CD8-positive, alpha-beta memory T cell (primary cell): ENCODE data around the gene TMEM192. TPM values are rescaled to one million over a fixed set of nuclear protein-coding genes. Genes with fewer than 3 reads are reported as not detected.
"Not testable (repeated sequence)": the region's sequence is repeated elsewhere in the genome, so short reads cannot be mapped to it uniquely, and the experiment has no call there.

Source experiments
- CTCF ChIA-PET: fragments of 350-600 bp; sonication (Branson Sonifier 250); formaldehyde crosslinking; loops from one replicate; lab custom pipeline; 2021; ENCODE audit warnings: antibody characterized with exemption; lab: Charles Lee
- POLR2A ChIA-PET: fragments of 350-600 bp; sonication (Branson Sonifier 250); formaldehyde crosslinking; loops from one replicate; lab custom pipeline; 2021; ENCODE audit warnings: antibody characterized with exemption; lab: Charles Lee
- DNase-seq, 5 donors: peaks; one replicate each; pipeline versions ENCODE4 v3.0.0 to v3.0.0-alpha.2; 2020 to 2022; ENCODE audit warnings: mixed read lengths in 1 of 5
- H3K27ac ChIP-seq: one replicate; pipeline ENCODE4 v1.7.0; 2013; ENCODE audit warnings: low read depth, mild to moderate bottlenecking, low read length, moderate library complexity
- H3K27me3 ChIP-seq: 2 replicates; pipeline ENCODE4 v1.7.0; 2013; ENCODE audit warnings: low read length, mild to moderate bottlenecking; ENCODE audit not compliant: insufficient read depth, poor library complexity, severe bottlenecking
- H3K36me3 ChIP-seq: 2 replicates; pipeline ENCODE4 v1.7.0; 2013; ENCODE audit warnings: mild to moderate bottlenecking, low read length, moderate library complexity; ENCODE audit not compliant: insufficient read depth
- H3K4me1 ChIP-seq: 2 replicates; pipeline ENCODE4 v1.7.0; 2013; ENCODE audit warnings: mild to moderate bottlenecking, low read length, moderate library complexity; ENCODE audit not compliant: insufficient read depth
- H3K4me3 ChIP-seq: 2 replicates; pipeline ENCODE4 v1.7.0; 2013; ENCODE audit warnings: mild to moderate bottlenecking, low read length
- H3K9me3 ChIP-seq: 2 replicates; pipeline ENCODE4 v1.7.0; 2013; ENCODE audit warnings: mild to moderate bottlenecking, low read length
- H3K27ac Mint-ChIP-seq, 8 donors: one replicate each; pipeline ENCODE4 v1.8.0; 2020 to 2021; ENCODE audit warnings: mixed read lengths in 8 of 8, mild to moderate bottlenecking in 6 of 8, inconsistent platforms in 3 of 8, moderate library complexity in 3 of 8
- H3K27me3 Mint-ChIP-seq, 2 donors: one replicate each; pipeline ENCODE4 v1.8.0; 2020 to 2021; ENCODE audit warnings: mixed read lengths in 2 of 2, mild to moderate bottlenecking in 1 of 2, moderate library complexity in 1 of 2
- H3K36me3 Mint-ChIP-seq, 3 donors: one replicate each; pipeline ENCODE4 v1.8.0; 2020 to 2021; ENCODE audit warnings: mixed read lengths in 3 of 3, inconsistent platforms in 1 of 3, mild to moderate bottlenecking in 1 of 3
- H3K4me1 Mint-ChIP-seq, 3 donors: one replicate each; pipeline ENCODE4 v1.8.0; 2020 to 2021; ENCODE audit warnings: mixed read lengths in 3 of 3, inconsistent platforms in 1 of 3, mild to moderate bottlenecking in 1 of 3
- H3K4me3 Mint-ChIP-seq, 7 donors: one replicate each; pipeline ENCODE4 v1.8.0; 2020 to 2021; ENCODE audit warnings: mixed read lengths in 7 of 7, mild to moderate bottlenecking in 6 of 7, moderate library complexity in 4 of 7, inconsistent platforms in 2 of 7
- H3K9me3 Mint-ChIP-seq, 5 donors: one replicate each; pipeline ENCODE4 v1.8.0; 2020 to 2022; ENCODE audit warnings: mixed read lengths in 5 of 5, mild to moderate bottlenecking in 3 of 5, moderate library complexity in 2 of 5, inconsistent platforms in 1 of 5
- polyA plus RNA-seq: library from polyadenylated mRNA; unstranded; fragments of 300-500 nt; fragmentation: Illumina TruSeq; gene quantifications from one replicate; pipeline ENCODE4 v1.2.3, GENCODE V29; 2021
- total RNA-seq, 2 experiments: library from RNA; stranded (reverse); gene quantifications; one replicate each; pipeline ENCODE4 v1.2.3, GENCODE V29; 2021

TMEM192 gene
- total and polyA plus RNA-seq, 3 experiments from 2014 or later: 18.1 to 23.9 (median 20.8) TPM

DNA sequence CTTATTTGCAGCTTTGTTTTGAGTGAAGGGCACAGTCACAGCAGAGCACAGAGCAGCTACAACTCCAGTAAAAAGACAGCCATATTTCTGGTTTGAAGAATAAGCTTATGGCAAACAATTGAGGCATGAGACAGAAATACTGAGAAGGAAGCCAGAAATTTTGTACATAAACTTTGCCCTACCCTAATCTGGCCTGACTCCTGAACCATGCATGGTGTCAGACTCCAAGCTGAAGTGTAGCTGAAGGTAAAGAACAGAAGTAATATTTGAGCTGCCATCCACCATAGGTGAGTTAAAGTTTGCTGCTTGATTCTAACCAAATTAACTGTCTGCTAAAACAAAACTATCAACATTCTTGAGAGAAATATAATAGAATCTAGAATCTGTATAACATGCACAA lies 24.5 kb upstream of the TMEM192 start:
- no peak overlapping the region for H3K4me3 Mint-ChIP-seq

DNA sequence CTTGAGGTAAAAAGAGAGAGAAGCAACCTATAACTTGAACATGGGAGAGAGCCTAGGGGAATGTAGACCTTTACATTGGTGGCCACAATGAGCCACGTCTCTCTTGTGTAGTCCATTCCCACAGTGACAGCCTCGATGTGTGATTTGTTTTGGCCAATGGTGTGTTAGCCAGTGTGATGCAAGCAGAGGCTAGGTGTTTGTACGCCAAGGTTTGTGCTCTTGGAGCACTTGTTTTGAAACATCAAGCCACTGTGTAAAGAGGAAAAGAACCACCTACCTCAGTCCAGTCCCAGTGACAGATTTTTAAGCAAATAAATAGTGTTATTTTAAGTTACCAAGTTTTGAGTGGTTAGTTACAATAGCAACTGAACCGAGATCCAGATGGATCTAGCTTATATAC lies 23.9 kb upstream of the TMEM192 start:
- Mint-ChIP-seq H3K9me3 (no peaks in the 10 kb centered on the region), H3K36me3 (no peaks in the 10 kb centered on the region), H3K4me3 (no peak overlapping the region), H3K27ac (no peak overlapping the region), H3K27me3 (peaks cover 9 to 41% of the 10 kb centered on the region in 2 donors), H3K4me1 (no peaks in the 10 kb centered on the region)
- ChIA-PET POLR2A (no interaction called here), CTCF (no interaction called here)
- Histone ChIP-seq H3K9me3 (no peaks in the 10 kb centered on the region), H3K4me3 (no peak overlapping the region), H3K27me3 (no peaks in the 10 kb centered on the region), H3K36me3 (no peaks in the 10 kb centered on the region), H3K4me1 (no peaks in the 10 kb centered on the region), H3K27ac (no peak overlapping the region)
- no peak for DNase-seq

More for the DNA sequence above, 24.5 kb upstream of the TMEM192 start:
- H3K27me3 ChIP-seq: no peaks in the 10 kb centered on the region
- Mint-ChIP-seq H3K27ac (no peak overlapping the region), H3K27me3 (peaks cover 9 to 39% of the 10 kb centered on the region in 2 donors), H3K4me1 (no peaks in the 10 kb centered on the region), H3K36me3 (no peaks in the 10 kb centered on the region), H3K9me3 (no peaks in the 10 kb centered on the region)
- H3K4me1 ChIP-seq: no peaks in the 10 kb centered on the region
- no peak overlapping the region for H3K27ac ChIP-seq
- ChIA-PET CTCF (interaction anchor here (2.2 kb wide), 1 partner anchor 24 kb away, joined by 5 read pairs; the partner anchor contains the start of gene TMEM192), POLR2A (no interaction called here)
- no peak for DNase-seq
- H3K4me3 ChIP-seq: no peak overlapping the region
- H3K36me3 ChIP-seq: no peaks in the 10 kb centered on the region
- no peaks in the 10 kb centered on the region for H3K9me3 ChIP-seq

DNA sequence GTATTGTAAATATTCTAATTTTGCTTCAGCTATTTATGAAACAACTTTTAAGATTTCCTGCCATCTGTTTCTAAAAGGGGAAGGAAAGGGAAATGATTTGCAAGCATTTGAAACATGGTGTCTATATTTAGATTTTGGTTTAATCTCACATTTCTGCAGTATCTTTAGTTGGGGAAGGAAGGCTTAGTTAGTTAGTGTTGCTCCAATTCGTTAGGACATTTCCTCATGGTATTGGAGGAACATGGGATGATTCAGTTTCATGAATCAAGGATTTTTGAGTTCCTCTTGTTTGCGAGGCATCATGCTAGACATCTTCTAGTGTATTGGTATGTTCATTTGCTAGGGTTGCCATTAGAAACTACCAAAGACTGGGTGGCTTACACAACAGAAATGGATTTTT lies 20.5 kb upstream of the TMEM192 start:
- Histone ChIP-seq H3K27ac (no peak overlapping the region), H3K4me1 (no peaks in the 10 kb centered on the region), H3K4me3 (no peak overlapping the region), H3K36me3 (no peaks in the 10 kb centered on the region), H3K9me3 (no peaks in the 10 kb centered on the region), H3K27me3 (no peaks in the 10 kb centered on the region)
- POLR2A ChIA-PET: no interaction called here
- DNase-seq: no peak
- H3K4me3 Mint-ChIP-seq: no peak overlapping the region
- H3K36me3 Mint-ChIP-seq: no peaks in the 10 kb centered on the region
- no peak overlapping the region for H3K27ac Mint-ChIP-seq
- H3K4me1 Mint-ChIP-seq: peaks cover 0 to 1% (median 0%) of the 10 kb centered on the region in 3 donors
- CTCF ChIA-PET: interaction anchor here (1.0 to 2.5 kb wide), 3 partner anchors 327 to 332 kb away, joined by 4 to 15 read pairs (median 4); no protein-coding TSS in a partner anchor
- H3K9me3 Mint-ChIP-seq: no peaks in the 10 kb centered on the region
- peaks cover 9 to 60% of the 10 kb centered on the region in 2 donors for H3K27me3 Mint-ChIP-seq

DNA sequence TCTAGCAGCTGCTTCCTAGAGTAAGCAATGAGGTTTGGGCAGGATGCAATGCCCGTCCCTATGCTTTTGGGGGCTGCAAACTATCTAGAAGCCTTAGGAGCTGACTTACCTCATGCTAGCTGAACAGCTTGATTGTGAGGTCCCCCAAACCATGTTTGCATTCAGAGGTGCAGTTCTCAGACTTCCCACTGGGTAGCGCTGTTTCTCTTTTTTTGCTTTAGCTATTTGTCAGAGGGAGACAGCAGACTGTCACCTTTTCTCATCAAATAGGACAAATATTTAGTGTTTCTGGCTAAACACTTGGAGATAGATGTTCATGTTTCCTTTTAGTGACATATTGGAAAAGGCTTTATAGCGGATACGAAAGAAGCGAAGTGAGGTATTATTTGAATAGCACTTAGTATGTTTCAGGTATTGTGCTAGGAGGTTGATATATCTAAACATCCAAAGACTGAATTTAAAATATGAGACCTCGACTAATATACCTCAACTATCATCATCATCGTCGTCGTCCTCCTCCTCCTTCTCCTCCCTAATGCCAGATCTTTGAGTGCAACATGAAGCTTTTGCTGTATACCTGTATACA lies 18.7 kb upstream of the TMEM192 start:
- no peaks in the 10 kb centered on the region for H3K9me3 Mint-ChIP-seq
- Histone ChIP-seq H3K4me3 (no peak overlapping the region), H3K27ac (no peak overlapping the region), H3K36me3 (no peaks in the 10 kb centered on the region), H3K9me3 (no peaks in the 10 kb centered on the region), H3K4me1 (no peaks in the 10 kb centered on the region), H3K27me3 (no peaks in the 10 kb centered on the region)
- H3K36me3 Mint-ChIP-seq: no peaks in the 10 kb centered on the region
- peaks cover 0 to 1% (median 0%) of the 10 kb centered on the region in 3 donors for H3K4me1 Mint-ChIP-seq
- H3K27ac Mint-ChIP-seq: no peak overlapping the region
- peak; percentile 48 to 78 (median 65) for DNase-seq
- CTCF ChIA-PET: interaction anchor here (0.9 to 2.8 kb wide), 25 partner anchors 8 to 362 kb away, joined by 3 to 17 read pairs (median 4); partner anchors contain the start of genes MSMO1 and TMEM192
- POLR2A ChIA-PET: no interaction called here
- no peak overlapping the region for H3K4me3 Mint-ChIP-seq
- peaks cover 7 to 61% of the 10 kb centered on the region in 2 donors for H3K27me3 Mint-ChIP-seq

DNA sequence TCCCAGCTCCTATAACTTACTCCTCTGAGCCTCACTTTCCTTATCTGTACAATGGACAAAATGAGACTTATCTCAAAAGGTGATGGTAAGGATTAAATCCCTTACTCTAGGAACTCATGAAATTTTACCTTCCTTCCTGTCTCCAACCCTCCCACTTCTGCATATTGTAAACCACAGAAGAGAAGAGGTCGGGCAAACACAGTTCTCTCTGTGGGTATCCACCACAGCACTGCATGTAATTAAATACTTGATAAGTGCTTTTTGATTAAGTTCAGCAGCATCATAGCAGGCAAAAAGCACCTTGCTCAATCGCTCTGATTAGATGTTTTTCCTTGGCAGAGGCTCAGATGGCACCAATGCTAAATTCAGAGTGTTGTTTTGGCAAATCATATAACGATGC lies 17.3 kb upstream of the TMEM192 start:
- Histone ChIP-seq H3K4me3 (no peak overlapping the region), H3K27me3 (no peaks in the 10 kb centered on the region), H3K4me1 (no peaks in the 10 kb centered on the region), H3K27ac (no peak overlapping the region), H3K36me3 (no peaks in the 10 kb centered on the region), H3K9me3 (no peaks in the 10 kb centered on the region)
- Mint-ChIP-seq H3K9me3 (no peaks in the 10 kb centered on the region), H3K27ac (no peak overlapping the region), H3K36me3 (no peaks in the 10 kb centered on the region), H3K4me3 (no peak overlapping the region), H3K27me3 (peaks cover 8 to 59% of the 10 kb centered on the region in 2 donors), H3K4me1 (peaks cover 0 to 1% (median 0%) of the 10 kb centered on the region in 3 donors)
- CTCF ChIA-PET: interaction anchor here (1.1 to 2.8 kb wide), 9 partner anchors 8 to 343 kb away, joined by 3 to 17 read pairs (median 6); partner anchors contain the start of genes MSMO1 and TMEM192
- no peak for DNase-seq
- POLR2A ChIA-PET: no interaction called here

DNA sequence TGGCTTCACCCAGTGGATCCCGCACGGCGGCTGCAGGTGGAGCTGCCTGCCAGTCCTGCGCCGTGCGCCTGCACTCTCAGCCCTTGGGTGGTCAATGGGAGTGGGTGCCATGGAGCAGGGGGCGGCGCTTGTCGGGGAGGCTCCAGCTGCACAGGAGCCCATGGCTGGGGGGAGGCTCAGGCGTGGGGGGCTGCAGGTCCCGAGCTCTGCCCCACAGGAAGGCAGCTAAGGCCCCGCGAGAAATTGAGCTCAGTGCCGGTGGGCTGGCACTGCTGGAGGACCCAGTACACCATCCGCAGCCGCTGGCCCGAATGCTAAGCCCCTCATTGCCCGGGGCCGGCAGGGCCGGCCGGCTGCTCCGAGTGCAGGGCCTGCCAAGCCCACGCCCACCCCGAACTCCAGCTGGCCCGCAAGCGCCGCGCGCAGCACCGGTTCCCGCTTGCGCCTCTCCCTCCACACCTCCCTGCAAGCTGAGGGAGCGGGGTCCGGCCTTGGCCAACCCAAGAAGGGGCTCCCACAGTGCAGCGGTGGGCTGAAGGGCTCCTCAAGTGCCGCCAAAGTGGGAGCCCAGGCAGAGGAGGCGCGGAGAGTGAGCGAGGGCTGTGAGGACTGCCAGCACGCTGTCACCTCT lies 13.3 kb upstream of the TMEM192 start:
- H3K4me1 Mint-ChIP-seq, H3K36me3 Mint-ChIP-seq, H3K4me1 ChIP-seq, H3K4me3 Mint-ChIP-seq, DNase-seq, H3K9me3 Mint-ChIP-seq, H3K27ac ChIP-seq, H3K36me3 ChIP-seq, H3K27me3 ChIP-seq, H3K9me3 ChIP-seq, POLR2A ChIA-PET, H3K4me3 ChIP-seq: not testable (repeated sequence)
- Mint-ChIP-seq H3K27me3 (peaks cover 6 to 42% of the 10 kb centered on the region in 2 donors), H3K27ac (peak overlapping the region in 1 of 8 donors; percentile 22)
- CTCF ChIA-PET: interaction anchor here (1.3 kb wide), 2 partner anchors 13 to 335 kb away, joined by 3 to 6 read pairs; partner anchors contain the start of gene TMEM192

DNA sequence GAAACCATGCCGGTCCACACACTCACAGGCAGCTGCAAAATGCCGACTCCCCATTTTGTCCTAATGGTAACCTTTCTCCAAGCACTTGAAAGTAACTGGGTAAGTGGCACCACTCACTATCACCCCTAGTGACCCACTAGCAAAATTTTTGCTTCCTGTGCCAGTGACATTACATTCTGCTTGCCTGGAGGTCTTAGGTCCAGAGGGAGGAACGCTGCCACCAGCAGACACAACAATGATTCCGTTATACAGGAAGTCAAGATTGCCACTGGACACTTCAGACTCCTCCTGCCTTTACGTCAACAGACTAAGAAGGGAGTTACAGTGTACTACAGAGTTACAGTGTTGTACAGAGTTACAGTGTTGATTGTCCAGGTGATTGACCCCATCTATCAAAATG lies 11.8 kb upstream of the TMEM192 start:
- POLR2A ChIA-PET: no interaction called here

DNA sequence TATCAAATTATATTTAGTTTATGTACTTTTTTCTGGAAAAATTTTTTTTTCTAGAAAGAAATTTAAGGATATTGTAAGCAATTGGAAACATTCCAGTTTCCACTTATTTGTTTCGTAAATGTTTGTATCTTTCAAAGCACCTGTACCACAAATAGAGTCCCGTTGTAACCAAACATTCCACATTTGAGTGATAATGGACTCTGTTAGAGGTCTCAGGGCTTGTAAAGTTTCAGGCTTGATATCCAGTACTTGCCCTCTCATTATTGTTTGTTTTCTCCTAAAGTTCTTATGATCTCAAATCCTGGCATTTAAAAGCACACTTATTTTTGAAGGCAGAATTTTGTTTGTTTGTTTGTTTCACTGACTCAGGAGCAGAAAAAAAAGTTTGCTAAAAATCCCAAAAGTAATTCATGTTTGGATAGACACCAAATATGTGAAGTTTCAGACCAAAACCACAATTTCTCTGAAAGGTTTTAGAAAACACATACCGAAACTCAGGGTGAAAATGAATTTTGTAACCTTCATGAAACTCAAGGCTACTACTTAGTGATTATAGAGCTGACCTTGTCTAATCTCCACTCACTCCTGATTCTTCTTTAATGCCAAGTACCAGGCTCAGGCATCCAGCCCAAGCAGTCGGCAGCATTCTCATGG lies 5.7 kb upstream of the TMEM192 start:
- ChIA-PET CTCF (no interaction called here), POLR2A (no interaction called here)
- H3K36me3 ChIP-seq: no peaks in the 10 kb centered on the region
- no peaks in the 10 kb centered on the region for H3K9me3 ChIP-seq
- DNase-seq: no peak
- peaks cover 2% of the 10 kb centered on the region for H3K4me1 ChIP-seq
- Mint-ChIP-seq H3K27ac (no peak overlapping the region), H3K9me3 (no peaks in the 10 kb centered on the region), H3K4me3 (no peak overlapping the region), H3K4me1 (peaks cover 2 to 6% (median 2%) of the 10 kb centered on the region in 3 donors), H3K36me3 (no peaks in the 10 kb centered on the region), H3K27me3 (peaks cover 7 to 26% of the 10 kb centered on the region in 2 donors)
- no peaks in the 10 kb centered on the region for H3K27me3 ChIP-seq
- no peak overlapping the region for H3K27ac ChIP-seq
- H3K4me3 ChIP-seq: no peak overlapping the region

More for the DNA sequence above, 11.8 kb upstream of the TMEM192 start:
- Mint-ChIP-seq H3K27me3 (peaks cover 6 to 41% of the 10 kb centered on the region in 2 donors), H3K36me3 (no peaks in the 10 kb centered on the region), H3K4me1 (no peaks in the 10 kb centered on the region), H3K4me3 (no peak overlapping the region), H3K27ac (no peak overlapping the region), H3K9me3 (no peaks in the 10 kb centered on the region)
- Histone ChIP-seq H3K4me3 (no peak overlapping the region), H3K4me1 (no peaks in the 10 kb centered on the region), H3K27ac (no peak overlapping the region), H3K27me3 (no peaks in the 10 kb centered on the region), H3K9me3 (no peaks in the 10 kb centered on the region), H3K36me3 (no peaks in the 10 kb centered on the region)
- no peak for DNase-seq
- CTCF ChIA-PET: no interaction called here
